ENCODE measurements around the gene SMURF2.
A peak's percentile ranks its signal among the peaks of the same experiment; 100 is the strongest.

- TF ChIP-seq ZNF830 (CRISPR knock-in tag; IDR thresholded peaks at IDR 0.05) (no peak), DDX20 (tag; IDR thresholded peaks at IDR 0.05; ENCODE audit: low read depth) (no peak), POLR2A (conservative IDR thresholded peaks at IDR 0.05) (peak; percentile 100), TAL1 (IDR thresholded peaks at IDR 0.05) (no peak), SMC3 (conservative IDR thresholded peaks at IDR 0.05; ENCODE audit: insufficient read depth, low read depth, low read length) (no peak), EP300 (IDR thresholded peaks at IDR 0.05; ENCODE audit: low read length) (no peak), PRMT5 (CRISPR knock-in tag; IDR thresholded peaks at IDR 0.05) (no peak), PHTF2 (CRISPR knock-in tag; IDR thresholded peaks at IDR 0.05) (no peak), GATA2 (CRISPR knock-in tag; IDR thresholded peaks at IDR 0.05) (no peak), ZNF407 (IDR thresholded peaks at IDR 0.05; ENCODE audit: low read depth) (no peak), ATF2 (CRISPR knock-in tag; IDR thresholded peaks at IDR 0.05) (0 out of 2 replicates have a peak, but pooled peaks have one; percentile 25)
These were observed 155.9 kb downstream of the SMURF2 start, which contains the start of gene DDX5 for GRCh38 chr17:64506201-64506575.

All from K562 (cell line).